NCI-H1694 (cell line): ENCODE results near the gene LRRC47.
"Not testable (repeated sequence)": the region's sequence is repeated elsewhere in the genome, so short reads cannot be mapped to it uniquely, and the experiment has no call there.

ENCODE experiments used
- DNase-seq: peaks from one replicate; lab custom pipeline; 2025; lab: John Stamatoyannopoulos, UW

The LRRC47 gene

DNA sequence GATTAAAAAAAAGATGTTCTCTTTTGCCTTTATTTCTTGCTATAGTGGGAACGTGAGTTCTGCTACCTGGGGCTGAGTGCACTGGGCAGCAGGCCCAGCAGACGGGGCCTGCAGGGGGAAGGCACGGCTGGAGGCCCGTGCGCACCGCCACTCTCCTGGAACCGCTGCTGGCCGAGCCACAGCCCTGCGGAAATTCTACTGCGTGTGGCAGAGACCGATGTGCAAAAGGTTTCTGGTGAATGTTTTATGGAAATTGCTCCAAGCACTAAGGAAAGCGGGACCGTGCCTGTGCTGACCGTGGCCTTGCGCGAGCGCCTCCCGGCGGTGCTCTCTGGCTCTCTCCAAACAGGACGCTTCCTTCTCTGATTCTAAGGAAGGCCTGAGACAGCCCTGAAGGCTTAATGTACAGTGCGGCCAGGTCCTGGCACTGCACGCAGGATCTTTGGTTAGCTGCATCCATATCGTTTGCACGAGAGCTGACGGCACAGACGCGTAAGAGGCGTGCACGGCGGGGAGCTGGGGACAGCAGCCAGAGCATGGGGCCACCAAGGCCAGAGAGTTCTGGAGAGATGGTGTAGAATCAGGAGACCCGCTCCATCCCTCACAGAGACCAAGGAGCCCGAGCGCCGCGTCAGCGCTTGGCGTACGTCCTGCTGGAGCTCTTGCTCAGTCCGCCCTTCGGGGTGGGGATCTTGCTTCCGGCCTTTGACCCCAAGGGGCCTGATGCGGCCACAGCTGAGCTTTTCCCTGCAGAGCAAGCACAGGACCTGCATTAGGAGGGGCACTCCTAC lies 18.7 kb upstream of the LRRC47 start:
- DNase-seq: no peak

DNA sequence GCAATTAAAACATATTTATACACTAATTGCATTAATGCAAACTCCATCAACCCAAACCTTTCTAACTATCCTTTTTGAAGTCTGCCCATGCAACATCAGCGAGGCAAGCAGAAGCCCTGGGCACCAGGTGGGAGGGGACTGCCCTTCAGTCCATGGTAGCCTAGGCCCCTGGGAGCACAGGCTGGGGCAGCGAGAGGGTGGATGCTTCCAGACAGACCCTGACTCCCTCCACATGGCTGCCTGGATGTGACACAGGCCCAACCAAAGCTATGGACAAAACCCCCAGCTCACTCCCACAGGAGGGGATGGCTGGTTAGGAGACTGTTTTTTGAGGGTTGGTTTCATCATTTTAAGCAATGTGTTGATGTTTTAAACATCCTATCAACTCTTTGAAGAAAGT lies 17.8 kb upstream of the LRRC47 start:
- no peak for DNase-seq

DNA sequence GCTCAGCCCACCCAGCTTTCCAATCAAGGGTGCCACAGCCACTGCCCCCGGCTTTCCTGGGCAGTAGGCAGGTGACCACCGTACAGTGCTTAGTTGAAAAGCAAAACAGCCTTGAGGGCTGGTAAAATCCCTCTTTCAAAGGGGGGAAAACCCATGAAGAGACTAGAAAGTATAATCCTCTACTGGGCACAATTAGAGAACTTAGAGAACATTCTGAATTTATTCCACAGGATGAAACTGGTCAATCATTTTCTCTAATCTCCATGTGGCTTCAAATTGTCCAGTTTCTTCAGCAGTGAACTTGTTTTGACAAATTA lies 15.3 kb upstream of the LRRC47 start:
- DNase-seq: no peak

DNA sequence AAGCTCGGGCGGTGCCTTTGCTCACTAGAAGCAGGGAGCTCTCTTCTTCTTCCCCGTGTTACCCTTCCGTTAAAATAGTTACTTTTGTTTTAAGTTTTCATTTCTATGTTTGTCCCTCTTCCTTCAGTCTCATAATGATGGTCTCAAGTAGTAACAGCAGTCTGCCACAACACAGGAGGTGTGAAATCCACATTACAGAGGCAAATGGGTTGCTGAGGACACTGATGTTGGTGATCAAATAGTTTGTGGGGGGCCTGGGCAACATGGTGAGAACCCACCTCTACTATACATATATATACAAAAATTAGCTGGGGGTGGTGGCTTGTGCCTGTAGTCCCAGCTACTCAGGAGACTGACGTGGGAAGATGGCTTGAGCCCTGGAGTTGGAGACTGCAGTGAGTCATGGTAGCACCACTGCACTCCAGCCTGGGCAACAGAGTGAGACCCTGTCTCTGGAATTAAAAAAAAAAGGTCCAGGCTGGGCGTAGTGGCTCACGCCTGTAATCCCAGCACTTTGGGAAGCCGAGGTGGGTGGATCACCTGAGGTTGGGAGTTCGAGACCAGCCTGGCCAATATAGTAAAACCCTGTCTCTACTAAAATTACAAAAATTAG lies 14.0 kb upstream of the LRRC47 start:
- not testable (repeated sequence) for DNase-seq

DNA sequence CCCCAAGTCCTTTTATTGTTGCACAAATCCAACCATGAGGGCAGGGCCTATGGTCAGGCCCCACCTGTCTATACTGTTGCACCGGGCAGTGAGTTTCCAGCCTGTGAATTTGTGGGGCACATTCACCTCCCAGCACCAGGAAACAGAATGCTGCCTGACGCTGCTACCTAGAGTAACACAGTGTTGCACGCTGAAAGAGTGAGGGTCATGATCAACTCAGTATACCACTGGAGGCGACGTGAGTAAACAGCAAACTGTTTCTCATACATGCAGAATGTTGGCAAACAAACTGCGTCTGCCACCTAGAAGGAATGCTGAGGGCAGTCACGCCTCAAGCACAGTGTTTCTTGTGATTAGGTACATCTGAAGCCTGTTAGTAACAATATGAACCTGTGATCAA lies 13.4 kb upstream of the LRRC47 start:
- no peak for DNase-seq

DNA sequence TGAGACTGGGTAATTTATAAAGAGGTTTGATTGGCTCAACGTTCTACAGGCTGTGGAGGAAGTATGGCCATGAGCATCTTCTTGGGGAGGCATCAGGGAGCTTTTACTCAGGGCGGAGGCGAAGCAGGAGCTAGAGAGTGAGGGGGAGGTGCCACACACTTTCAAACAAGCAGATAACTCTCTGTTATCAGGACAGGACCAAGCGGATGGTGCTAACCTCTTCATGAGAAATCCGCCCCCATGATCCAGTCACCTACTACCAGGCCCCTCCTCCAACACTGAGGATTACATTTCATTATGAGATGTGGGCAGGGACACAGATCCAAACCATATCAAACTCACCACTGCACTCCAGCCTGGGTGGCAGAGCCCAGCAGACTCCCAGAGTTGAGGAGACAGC lies 11.5 kb upstream of the LRRC47 start:
- no peak for DNase-seq

DNA sequence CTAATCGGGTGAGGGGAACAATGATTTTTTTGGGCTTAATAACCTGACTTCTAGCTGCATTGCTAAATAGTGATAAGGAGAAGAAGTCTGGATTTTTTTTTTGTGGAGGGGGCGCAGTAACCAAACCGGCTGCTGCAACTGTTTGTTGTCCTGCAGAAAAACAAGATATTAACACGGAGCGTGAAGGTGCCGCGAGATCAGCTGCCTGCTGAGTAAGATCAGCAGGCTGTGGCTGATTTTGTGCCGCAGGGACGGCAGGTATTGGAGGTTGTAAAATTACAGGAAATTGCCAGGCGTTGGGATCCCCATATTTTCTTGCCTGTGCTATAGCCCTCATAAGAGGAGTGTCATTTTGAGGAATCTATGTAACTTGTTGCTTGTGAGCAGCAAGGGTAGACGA lies 8.7 kb upstream of the LRRC47 start:
- no peak for DNase-seq

DNA sequence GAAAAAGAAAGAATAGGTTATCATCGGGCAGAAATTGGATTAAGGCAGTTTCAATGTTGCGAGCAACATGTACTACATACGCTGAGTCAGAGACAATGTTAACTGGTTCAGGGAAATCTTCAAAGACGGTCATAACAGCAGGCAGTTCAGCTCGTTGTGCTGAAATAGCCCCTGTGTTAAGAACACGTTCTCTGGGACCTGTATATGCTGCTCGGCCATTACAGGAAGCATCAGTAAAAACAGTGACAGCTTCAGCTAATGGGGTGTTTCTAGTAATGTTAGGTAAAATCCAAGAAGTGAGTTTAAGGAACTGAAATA lies 8.3 kb upstream of the LRRC47 start:
- DNase-seq: not testable (repeated sequence)

DNA sequence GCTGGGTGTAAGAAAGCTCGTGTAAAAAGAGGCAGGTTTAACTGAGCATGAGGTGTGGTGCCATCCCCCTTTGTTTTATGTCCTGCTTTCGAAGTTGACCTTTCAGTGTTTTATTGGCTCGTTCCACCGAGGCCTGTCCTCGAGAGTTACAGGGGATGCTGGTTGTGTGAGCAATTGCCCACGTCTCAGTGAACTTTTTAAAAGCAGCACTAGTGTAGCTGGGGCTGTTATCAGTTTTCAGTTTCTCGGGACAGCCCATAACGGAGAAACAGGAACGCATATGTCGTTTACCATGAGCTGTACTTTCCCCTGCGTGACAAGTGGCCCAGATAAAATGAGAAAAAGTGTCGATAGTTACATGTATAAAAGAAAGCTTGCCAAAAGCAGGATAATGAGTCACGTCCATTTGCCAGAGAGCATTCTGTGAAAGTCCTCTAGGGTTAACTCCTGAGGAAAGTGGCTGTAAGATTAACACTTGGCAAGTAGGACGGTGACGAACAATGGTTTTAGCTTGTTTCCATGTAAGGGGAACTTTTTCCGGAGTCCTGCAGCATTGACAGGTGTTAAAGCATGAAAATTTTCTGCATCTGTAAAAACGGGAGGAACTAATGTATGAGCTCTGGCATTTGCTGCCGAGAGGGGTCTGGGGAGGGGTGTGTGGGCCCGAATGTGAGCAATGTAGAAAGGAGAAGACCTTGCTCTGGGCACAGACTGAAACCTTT lies 7.8 kb upstream of the LRRC47 start:
- DNase-seq: no peak

DNA sequence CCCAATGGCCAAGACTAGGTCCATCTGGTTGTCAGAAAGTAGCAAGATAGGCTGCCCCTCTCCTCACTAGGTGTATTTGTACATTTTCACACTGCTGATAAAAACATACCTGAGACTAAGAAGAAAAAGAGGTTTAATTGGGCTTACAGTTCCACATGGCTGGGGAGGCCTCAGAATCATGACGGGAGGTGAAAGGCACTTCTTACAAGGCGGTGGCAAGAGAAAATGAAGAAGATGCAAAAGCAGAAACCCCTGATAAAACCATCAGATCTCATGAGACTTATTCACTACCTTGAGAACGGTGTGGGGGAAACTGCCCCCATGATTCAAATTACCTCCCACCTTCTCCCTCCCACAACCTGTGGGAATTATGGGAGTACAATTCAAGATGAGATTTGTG lies 4.5 kb upstream of the LRRC47 start:
- not testable (repeated sequence) for DNase-seq

DNA sequence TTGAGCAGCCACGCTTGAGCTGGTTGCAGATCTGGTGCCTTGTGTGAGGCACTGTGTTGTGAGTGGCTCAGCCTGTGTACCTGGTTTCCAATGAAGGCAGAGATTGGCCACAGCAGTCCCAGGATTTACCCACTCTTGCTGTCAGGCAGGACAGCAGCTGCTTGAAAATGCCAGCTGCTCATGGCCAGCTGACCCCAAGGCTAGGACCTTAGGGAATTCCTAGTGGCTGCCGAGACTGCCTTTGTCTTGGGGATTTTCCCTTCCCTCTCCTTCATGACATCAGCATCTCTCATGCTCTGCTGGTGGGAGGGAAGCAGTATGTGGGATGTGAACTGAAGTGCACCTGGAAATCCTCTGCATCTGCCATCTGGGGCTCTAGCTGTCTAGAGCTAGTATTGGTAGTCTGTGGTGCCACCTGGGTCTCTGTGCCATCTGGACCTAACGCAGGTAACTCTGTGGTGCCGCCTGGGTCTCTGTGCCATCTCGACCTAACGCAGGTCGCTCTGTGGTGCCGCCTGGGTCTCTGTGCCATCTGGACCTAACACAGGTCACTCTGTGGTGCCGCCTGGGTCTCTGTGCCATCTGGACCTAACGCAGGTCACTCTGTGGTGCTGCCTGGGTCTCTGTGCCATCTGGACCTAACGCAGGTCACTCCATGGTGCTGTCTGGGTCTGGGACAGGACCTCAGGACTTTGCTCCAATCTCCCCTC lies 3.8 kb upstream of the LRRC47 start:
- no peak for DNase-seq

DNA sequence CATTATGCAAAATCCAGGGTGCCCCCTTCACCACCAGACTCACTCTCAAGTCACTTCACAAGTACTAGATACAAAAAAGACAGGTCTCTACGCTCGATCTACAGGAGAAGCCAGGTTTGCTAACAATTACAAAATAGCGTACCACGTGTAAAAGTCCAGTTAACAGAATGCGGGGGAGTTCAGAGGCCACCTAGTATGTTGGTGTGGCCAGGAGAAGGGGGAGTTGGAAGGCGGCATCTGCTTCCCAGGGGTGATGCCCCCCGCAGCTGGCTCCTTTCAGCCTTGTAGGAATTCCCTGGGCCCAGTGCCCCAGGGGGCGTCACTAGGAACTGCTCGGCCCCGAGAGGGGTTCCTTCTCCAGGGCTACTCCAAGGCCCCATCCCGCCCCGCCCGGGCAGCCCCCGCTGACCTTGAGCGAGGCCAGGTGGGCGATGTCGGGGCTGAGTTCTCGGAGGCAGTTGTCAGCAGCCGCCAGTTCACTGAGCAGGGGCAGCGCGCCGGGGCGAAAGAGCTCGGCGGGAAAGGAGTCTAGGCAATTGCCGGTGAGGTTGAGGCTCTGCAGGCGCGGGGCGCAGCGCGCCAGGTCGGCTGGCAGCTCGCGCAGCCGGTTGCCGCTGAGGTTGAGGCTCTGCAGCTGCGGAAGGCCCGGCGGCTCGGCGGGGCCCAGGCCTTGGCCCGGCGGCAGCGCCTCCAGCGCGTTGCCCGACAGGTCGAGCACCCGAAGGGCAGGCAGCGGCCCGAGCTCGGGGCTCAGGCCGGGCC lies 664 bp downstream of the LRRC47 start:
- DNase-seq: no peak

DNA sequence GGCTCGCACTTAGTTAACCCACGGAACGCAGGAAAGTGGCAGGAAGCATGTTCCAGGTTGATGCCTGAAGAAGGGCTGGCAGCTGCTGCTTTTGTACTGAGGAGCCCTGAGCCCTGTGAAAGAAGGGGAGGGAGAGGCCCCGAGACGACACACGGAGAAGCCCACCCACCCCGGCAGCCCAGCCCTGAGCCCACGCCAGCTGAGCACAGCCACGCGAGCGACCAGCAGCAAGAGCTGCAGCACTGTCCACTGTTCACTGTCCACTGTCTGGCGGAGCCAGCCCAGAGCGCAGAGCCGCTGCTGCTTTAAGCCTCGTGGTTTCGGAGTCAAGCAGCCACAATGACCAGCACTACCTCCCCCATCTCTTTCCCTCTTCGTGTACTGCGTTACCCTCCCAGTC lies 5.3 kb downstream of the LRRC47 start:
- no peak for DNase-seq

DNA sequence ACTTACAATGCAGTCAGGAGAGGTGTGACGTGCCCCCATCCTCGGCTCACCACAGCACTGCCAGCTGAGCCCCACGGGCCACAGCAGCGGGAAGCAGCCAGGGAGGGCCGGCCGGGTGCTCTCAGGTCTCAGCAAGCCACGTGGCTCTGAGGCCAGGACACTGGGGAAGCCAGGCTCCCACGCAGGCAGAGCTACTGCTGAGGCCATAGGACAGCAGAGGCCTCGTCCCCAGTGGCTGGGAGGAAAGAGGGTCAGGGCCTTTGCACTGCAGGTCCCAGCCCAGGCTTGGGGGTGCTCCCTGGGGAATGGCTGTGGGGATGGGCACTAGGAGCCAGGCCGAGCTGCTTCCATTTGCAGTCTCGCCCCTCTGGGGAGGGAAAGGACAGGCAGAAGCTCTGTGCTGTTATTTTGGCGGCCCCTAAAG lies 5.8 kb downstream of the LRRC47 start:
- no peak for DNase-seq

DNA sequence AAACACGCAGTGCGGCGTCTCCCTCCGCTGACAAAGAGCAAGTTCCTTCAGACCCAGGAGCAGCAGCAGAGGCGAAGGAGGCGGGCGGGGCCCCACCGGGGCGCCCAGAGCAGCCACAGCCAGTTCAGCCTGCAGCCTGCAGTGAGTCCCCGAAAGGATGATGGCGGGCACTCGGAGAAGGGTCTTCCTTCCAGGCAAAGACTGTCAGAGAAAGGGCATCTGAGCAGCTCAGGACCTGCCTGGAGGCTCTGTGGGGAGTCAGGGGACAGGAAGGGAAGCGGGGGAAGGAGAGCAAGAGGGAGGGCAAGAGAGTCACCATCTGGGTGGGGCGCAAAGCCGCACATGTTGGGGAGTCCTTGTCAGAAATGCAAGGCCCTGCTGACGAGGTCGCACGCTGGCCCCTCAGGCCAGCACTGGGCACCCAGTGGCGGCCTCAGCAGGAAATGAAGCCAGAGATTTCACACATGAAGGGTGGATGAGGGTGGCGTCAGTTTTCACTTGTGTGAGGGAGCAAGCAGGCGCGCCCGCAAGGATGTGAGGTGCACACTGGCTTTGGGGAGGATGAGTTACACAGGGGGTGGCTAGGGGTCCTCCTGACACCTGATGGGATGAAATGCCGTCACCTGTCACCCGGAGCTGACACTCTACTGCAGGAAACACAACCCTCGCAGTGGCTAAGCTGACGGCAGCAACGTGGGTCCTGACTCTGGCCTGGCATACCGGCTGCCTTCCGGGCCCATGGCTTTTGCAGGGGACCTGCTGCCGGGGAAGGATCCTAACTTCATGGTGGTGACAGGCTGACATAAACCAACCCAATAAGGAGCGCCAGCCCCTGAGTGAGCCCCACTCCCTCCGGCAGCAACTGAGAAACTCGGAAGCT lies 6.6 kb downstream of the LRRC47 start:
- DNase-seq: no peak

DNA sequence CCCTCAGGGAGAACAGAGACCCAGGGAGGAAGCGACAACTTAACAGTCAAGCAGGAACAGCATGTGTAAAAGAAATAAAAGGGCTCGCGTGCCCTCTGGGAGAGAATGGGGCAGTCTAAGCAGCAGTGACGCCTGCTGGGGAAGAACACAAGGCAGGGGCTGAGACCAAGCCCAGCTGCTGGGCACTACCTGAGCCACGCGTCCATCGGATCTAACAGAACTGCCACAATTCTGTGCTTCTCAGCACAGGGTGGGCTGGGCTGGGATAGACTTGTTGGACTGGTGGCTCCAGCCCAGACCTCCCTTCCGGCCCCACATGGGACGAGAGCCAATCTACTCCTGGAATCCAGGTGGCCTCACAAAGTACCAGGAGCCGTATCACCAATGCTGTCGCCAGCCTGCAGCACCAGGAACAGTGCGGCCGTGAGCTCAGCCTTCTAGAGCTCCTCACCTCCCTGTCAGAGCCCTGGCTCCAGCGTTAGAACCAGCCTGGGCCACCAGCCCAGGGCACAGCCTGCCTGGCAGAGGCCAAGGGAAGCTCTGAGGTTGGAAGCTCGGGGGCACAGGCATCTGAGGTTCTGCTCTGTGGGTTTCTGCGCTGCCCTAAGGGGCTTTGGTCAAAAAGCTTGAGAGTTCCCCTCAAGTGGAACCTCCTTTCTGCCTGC lies 7.4 kb downstream of the LRRC47 start:
- DNase-seq: no peak

DNA sequence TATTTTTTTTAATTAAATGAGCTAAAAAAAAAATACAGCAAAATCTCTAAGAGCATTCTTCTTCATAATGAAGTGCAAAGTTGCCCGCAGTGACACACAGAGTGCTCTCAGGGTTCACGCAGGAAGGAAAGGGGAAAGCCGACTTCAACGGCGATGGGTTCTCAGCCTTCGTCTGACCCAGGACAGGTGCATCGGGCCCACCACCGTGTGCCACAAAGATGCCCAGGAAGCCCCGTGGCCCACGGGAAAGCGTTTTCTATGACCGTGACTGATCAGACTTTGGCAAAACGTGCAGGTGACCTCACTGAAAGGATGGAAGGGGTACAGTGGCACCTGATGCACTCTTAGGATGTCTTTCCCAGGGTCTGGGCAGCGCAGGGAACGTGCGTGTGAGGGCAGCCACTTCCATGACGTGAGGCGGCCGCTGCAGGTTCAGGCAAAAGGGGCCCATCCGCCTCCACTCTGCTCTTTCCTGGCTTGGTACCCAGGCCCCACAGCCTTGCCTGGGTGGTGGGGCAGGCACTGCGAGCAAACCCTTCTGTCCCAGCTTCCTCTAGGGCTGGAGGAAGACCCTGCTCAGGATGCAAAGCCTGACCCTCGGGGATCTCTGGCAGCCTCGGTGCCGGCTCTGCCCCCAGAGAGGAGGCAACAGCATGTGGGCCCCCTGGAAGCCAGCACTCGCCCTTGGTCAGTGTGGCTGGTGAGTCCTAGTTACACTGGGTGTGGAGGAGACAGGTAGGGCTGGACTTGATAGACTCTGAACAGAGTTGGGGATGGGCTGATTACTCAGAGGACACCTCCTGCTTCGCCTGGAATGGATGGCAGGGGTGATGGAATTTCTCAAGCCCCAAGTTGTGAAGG lies 8.3 kb downstream of the LRRC47 start:
- no peak for DNase-seq

DNA sequence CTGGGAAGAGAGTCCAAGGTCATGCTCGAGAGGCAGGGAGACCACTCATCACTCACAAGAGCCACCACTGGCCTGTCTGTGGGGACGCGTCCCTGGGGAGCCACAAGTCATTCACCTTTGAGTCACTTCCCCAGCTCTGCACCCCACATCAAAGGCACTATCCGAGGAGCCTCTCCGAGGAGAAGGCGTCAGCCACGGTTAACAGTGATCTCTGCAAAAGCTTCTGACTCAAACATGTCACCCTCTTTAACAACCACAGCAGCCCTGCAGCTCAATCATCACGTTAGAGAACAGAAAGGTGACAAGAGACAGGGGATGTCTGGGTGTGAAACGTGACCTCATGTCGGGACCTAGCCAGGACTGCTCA lies 9.0 kb downstream of the LRRC47 start:
- DNase-seq: no peak

DNA sequence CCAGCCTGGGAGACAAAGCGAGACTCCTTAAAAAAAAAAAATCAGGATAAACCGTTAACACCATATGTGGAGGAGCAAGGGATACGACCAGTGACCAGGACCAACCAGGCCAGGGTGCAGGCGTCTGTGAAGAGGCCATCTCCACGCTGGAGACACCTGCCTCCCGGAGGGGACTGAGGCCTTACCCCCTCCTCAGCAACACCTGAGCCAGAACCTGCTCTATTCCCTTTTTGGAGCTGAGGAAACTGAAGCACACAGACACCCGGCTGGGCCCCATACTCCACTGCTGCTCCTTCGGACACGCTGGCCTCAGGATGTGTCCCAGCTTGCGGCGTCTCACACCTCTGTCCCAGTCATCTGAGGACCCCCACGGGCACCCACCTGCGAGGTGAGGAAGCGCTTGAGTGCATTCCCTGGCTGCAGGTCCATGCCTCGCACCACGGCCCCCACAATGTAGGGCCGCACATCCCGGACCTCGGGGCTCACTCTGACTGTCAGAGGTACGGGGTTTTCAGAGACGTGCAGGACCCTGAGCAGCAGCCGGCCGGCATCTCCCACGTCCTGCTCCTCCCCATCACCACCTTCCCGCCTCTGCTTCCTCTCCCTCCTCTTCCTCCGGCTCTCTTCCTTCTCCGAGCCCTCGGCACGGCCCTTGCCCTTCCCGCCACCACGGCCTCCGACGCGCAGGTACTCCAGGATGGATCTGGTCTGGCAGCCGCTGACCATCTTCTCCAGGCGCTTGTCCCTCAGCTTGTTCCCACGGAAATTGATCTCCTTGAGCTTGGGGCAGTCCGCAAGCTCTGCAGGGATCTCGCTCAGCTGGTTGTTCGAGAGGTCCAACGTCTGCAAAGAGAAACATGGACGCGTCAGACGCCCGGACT lies 9.6 kb downstream of the LRRC47 start:
- no peak for DNase-seq
